Rectal smooth muscle tissue (tissue), 1 donor: ENCODE data around the gene ICA1.
"Not testable (repeated sequence)": the region's sequence is repeated elsewhere in the genome, so short reads cannot be mapped to it uniquely, and the experiment has no call there.

Experiments
- H3K27ac ChIP-seq: one replicate; pipeline ENCODE4 v1.7.0; 2013; ENCODE audit warnings: low read depth, low read length, inconsistent platforms
- H3K27me3 ChIP-seq: one replicate; pipeline ENCODE4 v1.7.0; 2013; ENCODE audit warnings: low read length; ENCODE audit not compliant: control insufficient read depth, insufficient read depth
- H3K36me3 ChIP-seq: one replicate; pipeline ENCODE4 v1.7.0; 2013; ENCODE audit warnings: low read length; ENCODE audit not compliant: control insufficient read depth, insufficient read depth
- H3K4me1 ChIP-seq: one replicate; pipeline ENCODE4 v1.7.0; 2013; ENCODE audit warnings: low read length; ENCODE audit not compliant: control insufficient read depth, insufficient read depth
- H3K4me3 ChIP-seq: one replicate; pipeline ENCODE4 v1.7.0; 2013; ENCODE audit warnings: low read length
- H3K9ac ChIP-seq: one replicate; pipeline ENCODE4 v1.7.0; 2013; ENCODE audit warnings: low read length

ICA1 gene

GRCh38 chr7:8258166-8258565, 3.8 kb downstream of the ICA1 start:
- no peak overlapping the region for H3K4me3 ChIP-seq
- no peaks in the 10 kb centered on the region for H3K4me1 ChIP-seq
- H3K9ac ChIP-seq: no peak overlapping the region
- H3K27ac ChIP-seq: no peak overlapping the region
- peaks cover 2% of the 10 kb centered on the region for H3K27me3 ChIP-seq
- H3K36me3 ChIP-seq: no peaks in the 10 kb centered on the region

GRCh38 chr7:8255680-8256655, 6.0 kb downstream of the ICA1 start:
- no peaks in the 10 kb centered on the region for H3K36me3 ChIP-seq
- H3K9ac ChIP-seq: no peak overlapping the region
- H3K4me1 ChIP-seq: no peaks in the 10 kb centered on the region
- no peak overlapping the region for H3K27ac ChIP-seq
- H3K27me3 ChIP-seq: no peaks in the 10 kb centered on the region
- no peak overlapping the region for H3K4me3 ChIP-seq

GRCh38 chr7:8254667-8255066, 7.3 kb downstream of the ICA1 start:
- Histone ChIP-seq H3K27me3 (no peaks in the 10 kb centered on the region), H3K4me3 (no peak overlapping the region), H3K27ac (no peak overlapping the region), H3K36me3 (no peaks in the 10 kb centered on the region), H3K4me1 (no peaks in the 10 kb centered on the region), H3K9ac (no peak overlapping the region)

GRCh38 chr7:8254215-8254614, 7.8 kb downstream of the ICA1 start:
- Histone ChIP-seq H3K36me3 (no peaks in the 10 kb centered on the region), H3K27me3 (no peaks in the 10 kb centered on the region), H3K27ac (no peak overlapping the region), H3K4me1 (no peaks in the 10 kb centered on the region), H3K4me3 (no peak overlapping the region), H3K9ac (no peak overlapping the region)

GRCh38 chr7:8251195-8251594, 10.8 kb downstream of the ICA1 start:
- H3K9ac ChIP-seq: no peak overlapping the region
- no peaks in the 10 kb centered on the region for H3K27me3 ChIP-seq
- H3K4me3 ChIP-seq: no peak overlapping the region
- H3K27ac ChIP-seq: no peak overlapping the region
- no peaks in the 10 kb centered on the region for H3K36me3 ChIP-seq
- no peaks in the 10 kb centered on the region for H3K4me1 ChIP-seq

- H3K4me3 ChIP-seq: no peak overlapping the region
- no peak overlapping the region for H3K9ac ChIP-seq
- no peaks in the 10 kb centered on the region for H3K27me3 ChIP-seq
- H3K36me3 ChIP-seq: no peaks in the 10 kb centered on the region
- no peaks in the 10 kb centered on the region for H3K4me1 ChIP-seq
- no peak overlapping the region for H3K27ac ChIP-seq
Observed at GRCh38 chr7:8250547-8250946, 11.4 kb downstream of the ICA1 start.

- Histone ChIP-seq H3K27ac (no peak overlapping the region), H3K4me1 (no peaks in the 10 kb centered on the region), H3K9ac (no peak overlapping the region), H3K27me3 (no peaks in the 10 kb centered on the region), H3K4me3 (no peak overlapping the region), H3K36me3 (no peaks in the 10 kb centered on the region)
Observed at GRCh38 chr7:8249121-8249520, 12.8 kb downstream of the ICA1 start.

- Histone ChIP-seq H3K27ac (no peak overlapping the region), H3K9ac (no peak overlapping the region), H3K36me3 (no peaks in the 10 kb centered on the region), H3K4me3 (no peak overlapping the region), H3K27me3 (no peaks in the 10 kb centered on the region), H3K4me1 (no peaks in the 10 kb centered on the region)
Observed at GRCh38 chr7:8246020-8246419, 15.9 kb downstream of the ICA1 start.

GRCh38 chr7:8245032-8245431, 16.9 kb downstream of the ICA1 start:
- H3K4me3 ChIP-seq, H3K27ac ChIP-seq, H3K36me3 ChIP-seq, H3K9ac ChIP-seq, H3K27me3 ChIP-seq, H3K4me1 ChIP-seq: not testable (repeated sequence)

GRCh38 chr7:8243059-8243458, 18.9 kb downstream of the ICA1 start:
- H3K36me3 ChIP-seq, H3K4me3 ChIP-seq, H3K27me3 ChIP-seq, H3K4me1 ChIP-seq, H3K27ac ChIP-seq, H3K9ac ChIP-seq: not testable (repeated sequence)

- not testable (repeated sequence) for H3K4me3 ChIP-seq, H3K27ac ChIP-seq, H3K9ac ChIP-seq, H3K36me3 ChIP-seq, H3K4me1 ChIP-seq, H3K27me3 ChIP-seq
Observed at GRCh38 chr7:8239702-8240362, 22.1 kb downstream of the ICA1 start.

GRCh38 chr7:8236780-8237407, 25.1 kb downstream of the ICA1 start:
- H3K4me1 ChIP-seq: no peaks in the 10 kb centered on the region
- no peak overlapping the region for H3K4me3 ChIP-seq
- H3K27ac ChIP-seq: no peak overlapping the region
- H3K36me3 ChIP-seq: no peaks in the 10 kb centered on the region
- no peaks in the 10 kb centered on the region for H3K27me3 ChIP-seq
- no peak overlapping the region for H3K9ac ChIP-seq
